Measurements from ENCODE around the gene TBPL2.

TBPL2 gene

GRCh38 chr14:55473786-55474185 lies 33.4 kb upstream of the TBPL2 start:
- CTCF ChIA-PET = interaction anchor here (1.5 to 2.9 kb wide), 2 partner anchors 12 to 28 kb away, joined by 5 to 7 read pairs; no protein-coding TSS in a partner anchor
- H3K27ac ChIP-seq (ENCODE audit: extremely low read depth, low read depth, low read length) = no peak overlapping the region
- H3K9me3 ChIP-seq (ENCODE audit: control insufficient read depth, insufficient read depth, low read depth, low read length) = no peaks in the 10 kb centered on the region
- H3K4me1 ChIP-seq (ENCODE audit: control insufficient read depth, insufficient read depth, low read length) = no peaks in the 10 kb centered on the region
- H3K4me3 ChIP-seq (ENCODE audit: low read depth, low read length) = no peak overlapping the region
- TF ChIP-seq ZNF792 (tag by site-specific recombination; IDR thresholded peaks at IDR 0.05) (no peak), PATZ1 (tag by site-specific recombination; IDR thresholded peaks at IDR 0.05) (no peak), ZNF670 (tag by site-specific recombination; IDR thresholded peaks at IDR 0.05; ENCODE audit: low read depth) (no peak), ATF2 (tag by site-specific recombination; IDR thresholded peaks at IDR 0.05; ENCODE audit: low read depth) (0 out of 2 replicates have a peak, but pooled peaks have one; percentile 22), ZNF133 (tag by site-specific recombination; IDR thresholded peaks at IDR 0.05) (no peak), ZNF658 (tag by site-specific recombination; IDR thresholded peaks at IDR 0.05) (no peak)
- H3K36me3 ChIP-seq (ENCODE audit: control insufficient read depth in 2 of 2, insufficient read depth in 1 of 2, low read length in 2 of 2) = no peaks in the 10 kb centered on the region
- POLR2A ChIA-PET = interaction anchor here (0.7 kb wide), 1 partner anchor 105 kb away, joined by 4 read pairs; no protein-coding TSS in a partner anchor

GRCh38 chr14:55470025-55470424 lies 29.6 kb upstream of the TBPL2 start:
- Histone ChIP-seq H3K4me1 (ENCODE audit: control insufficient read depth, insufficient read depth, low read length) (no peaks in the 10 kb centered on the region), H3K27ac (ENCODE audit: extremely low read depth, low read depth, low read length) (no peak overlapping the region), H3K36me3 (ENCODE audit: control insufficient read depth in 2 of 2, insufficient read depth in 1 of 2, low read length in 2 of 2) (no peaks in the 10 kb centered on the region), H3K9me3 (ENCODE audit: control insufficient read depth, insufficient read depth, low read depth, low read length) (no peaks in the 10 kb centered on the region), H3K4me3 (ENCODE audit: low read depth, low read length) (no peak overlapping the region)
- ChIA-PET CTCF (interaction anchor here (0.7 to 2.2 kb wide), 2 partner anchors 24 to 173 kb away, joined by 7 to 8 read pairs; no protein-coding TSS in a partner anchor), POLR2A (no interaction called here)
- TF ChIP-seq ZNF37A (tag by site-specific recombination; IDR thresholded peaks at IDR 0.05) (no peak), SP7 (tag by site-specific recombination; IDR thresholded peaks at IDR 0.05) (no peak), ZNF394 (tag by site-specific recombination; IDR thresholded peaks at IDR 0.05; ENCODE audit: borderline replicate concordance) (no peak), WT1 (tag by site-specific recombination; IDR thresholded peaks at IDR 0.05) (no peak), TCF7L2 (IDR thresholded peaks at IDR 0.05; ENCODE audit: borderline replicate concordance, low read depth, low read length) (no peak), ZNF701 (tag by site-specific recombination; IDR thresholded peaks at IDR 0.05) (no peak), ZNF555 (tag by site-specific recombination; conservative IDR thresholded peaks at IDR 0.05) (no peak), ZNF148 (tag by site-specific recombination; IDR thresholded peaks at IDR 0.05; ENCODE audit: borderline replicate concordance) (no peak), ZNF133 (tag by site-specific recombination; IDR thresholded peaks at IDR 0.05) (no peak), ZNF670 (tag by site-specific recombination; IDR thresholded peaks at IDR 0.05; ENCODE audit: low read depth) (no peak), ZBTB20 (tag by site-specific recombination; IDR thresholded peaks at IDR 0.05) (no peak), PRDM1 (tag by site-specific recombination; IDR thresholded peaks at IDR 0.05) (no peak), ZNF629 (tag by site-specific recombination; IDR thresholded peaks at IDR 0.05) (no peak)
